Liver (tissue), 9 donors: ENCODE data around the gene IFT122. TPM values are rescaled to one million over a fixed set of nuclear protein-coding genes. Genes with fewer than 3 reads are reported as not detected.
A peak's percentile ranks its signal among the peaks of the same experiment; 100 is the strongest.
"Not testable (repeated sequence)": the region's sequence is repeated elsewhere in the genome, so short reads cannot be mapped to it uniquely, and the experiment has no call there.

ENCODE experiments used
- DNase-seq: peaks from one replicate; pipeline ENCODE4 v3.0.0-alpha.2; 2017; ENCODE audit warnings: low spot score
- H3K27ac ChIP-seq, 2 donors: one replicate each; pipeline ENCODE4 v1.7.0; 2013; ENCODE audit warnings: inconsistent platforms in 2 of 2, low read length in 2 of 2, control low read depth in 1 of 2, low read depth in 1 of 2, mild to moderate bottlenecking in 1 of 2
- H3K27me3 ChIP-seq, 4 donors: one replicate each; pipeline versions ENCODE4 v1.6.1 to v1.7.0; 2013; ENCODE audit warnings: low read length in 3 of 4, inconsistent platforms in 1 of 4, mild to moderate bottlenecking in 1 of 4, moderate library complexity in 1 of 4; ENCODE audit not compliant: control insufficient read depth in 4 of 4, insufficient read depth in 4 of 4
- H3K36me3 ChIP-seq, 4 donors: one replicate each; pipeline versions ENCODE4 v1.6.1 to v1.7.0; 2013; ENCODE audit warnings: low read length in 3 of 4, mild to moderate bottlenecking in 3 of 4, low read depth in 1 of 4, moderate library complexity in 1 of 4; ENCODE audit not compliant: control insufficient read depth in 4 of 4, insufficient read depth in 3 of 4
- H3K4me1 ChIP-seq, 4 donors: one replicate each; pipeline versions ENCODE4 v1.6.1 to v1.7.0; 2013; ENCODE audit warnings: low read length in 3 of 4, mild to moderate bottlenecking in 3 of 4, moderate library complexity in 1 of 4; ENCODE audit not compliant: control insufficient read depth in 4 of 4, insufficient read depth in 4 of 4
- H3K4me3 ChIP-seq, 3 donors: one replicate each; pipeline versions ENCODE4 v1.6.1 to v1.7.0; 2013; ENCODE audit warnings: low read length in 3 of 3, control low read depth in 1 of 3, low read depth in 1 of 3, mild to moderate bottlenecking in 1 of 3
- H3K9ac ChIP-seq, 2 donors: one replicate each; pipeline ENCODE4 v1.7.0; 2013; ENCODE audit warnings: low read length in 2 of 2, mild to moderate bottlenecking in 2 of 2, moderate library complexity in 2 of 2, control low read depth in 1 of 2, low read depth in 1 of 2
- H3K9me3 ChIP-seq, 4 donors: one replicate each; pipeline versions ENCODE4 v1.6.1 to v1.7.0; 2013; ENCODE audit warnings: low read length in 3 of 4; ENCODE audit not compliant: control insufficient read depth in 4 of 4
- EGR1 ChIP-seq, 2 donors: IDR thresholded peaks; 2 replicates each; pipeline ENCODE4 v1.6.1; 2016 to 2018; ENCODE audit warnings: antibody characterized with exemption in 2 of 2, low read depth in 2 of 2
- FOXA1 ChIP-seq: IDR thresholded peaks from 2 replicates; pipeline ENCODE4 v1.6.1; 2016; ENCODE audit warnings: antibody characterized with exemption
- FOXA2 ChIP-seq: IDR thresholded peaks from 2 replicates; pipeline ENCODE4 v1.6.1; 2016; ENCODE audit warnings: antibody characterized with exemption
- GABPA ChIP-seq, 2 donors: IDR thresholded peaks in 1 of 2; conservative IDR thresholded peaks in 1 of 2; 2 replicates each; pipeline ENCODE4 v1.6.1; 2016; ENCODE audit warnings: antibody characterized with exemption in 2 of 2, mild to moderate bottlenecking in 1 of 2, moderate library complexity in 1 of 2
- HNF4A ChIP-seq, 2 donors: conservative IDR thresholded peaks; 2 replicates each; pipeline ENCODE4 v1.6.1; 2016; ENCODE audit warnings: antibody characterized with exemption in 2 of 2, mild to moderate bottlenecking in 2 of 2
- HNF4G ChIP-seq: IDR thresholded peaks from 2 replicates; pipeline ENCODE4 v1.6.1; 2016; ENCODE audit warnings: antibody characterized with exemption
- JUND ChIP-seq, 2 donors: IDR thresholded peaks; 2 replicates each; pipeline ENCODE4 v1.6.1; 2016; ENCODE audit warnings: antibody characterized with exemption in 2 of 2
- NR2F2 ChIP-seq: IDR thresholded peaks from 2 replicates; pipeline ENCODE4 v1.6.1; 2016; ENCODE audit warnings: antibody characterized with exemption
- RAD21 ChIP-seq, 2 donors: IDR thresholded peaks; 2 replicates each; pipeline ENCODE4 v1.6.1; 2016; ENCODE audit warnings: antibody characterized with exemption in 2 of 2, mild to moderate bottlenecking in 2 of 2
- RXRA ChIP-seq, 2 donors: IDR thresholded peaks; 2 replicates each; pipeline ENCODE4 v1.6.1; 2017 to 2018; ENCODE audit warnings: antibody characterized with exemption in 2 of 2, mild to moderate bottlenecking in 1 of 2
- SP1 ChIP-seq: IDR thresholded peaks from 2 replicates; pipeline ENCODE4 v1.6.1; 2018; ENCODE audit warnings: antibody characterized with exemption, mild to moderate bottlenecking
- TAF1 ChIP-seq: conservative IDR thresholded peaks from 2 replicates; pipeline ENCODE4 v1.6.1; 2016; ENCODE audit warnings: antibody characterized with exemption, mild to moderate bottlenecking
- YY1 ChIP-seq: IDR thresholded peaks from 2 replicates; pipeline ENCODE4 v1.6.1; 2016; ENCODE audit warnings: antibody characterized with exemption, mild to moderate bottlenecking
- WGBS: extraction: QIAGEN DNeasy Blood & Tissue Kit; methylation state at CpG from one replicate; pipeline ENCODE4 v1.1.7; 2013; 5-methylcytosine and 5-hydroxymethylcytosine counted together
- polyA plus RNA-seq, 2 donors: library from polyadenylated mRNA; stranded (reverse) in 1 of 2; unstranded in 1 of 2; fragments of 200-250 nt in 1 of 2; fragments of >200 nt in 1 of 2; fragmentation: Nextera tagmentation in 1 of 2; extraction: Ambion mirVana in 1 of 2; gene quantifications; one replicate each; pipeline versions ENCODE4 v1.2.1 to v1.2.3, GENCODE V29; 2013 to 2015
- total RNA-seq, 2 donors: library from RNA; depleted of rRNA; stranded (reverse); fragments of >200 nt; gene quantifications; one replicate each; pipeline ENCODE4 v1.2.3, GENCODE V29; 2014
- TF ChIP-seq, protein P1 (sequence below): IDR thresholded peaks from 2 replicates; pipeline ENCODE4 v1.6.1; 2016; ENCODE audit warnings: antibody characterized with exemption
- TF ChIP-seq, protein P2 (sequence below): IDR thresholded peaks from 2 replicates; pipeline ENCODE4 v1.6.1; 2016; ENCODE audit warnings: antibody characterized with exemption
- TF ChIP-seq, protein P3 (sequence below): IDR thresholded peaks from 2 replicates; pipeline ENCODE4 v1.6.1; 2016; ENCODE audit warnings: antibody characterized with exemption
- TF ChIP-seq, protein P4 (sequence below): IDR thresholded peaks from 2 replicates; pipeline ENCODE4 v1.6.1; 2016; ENCODE audit warnings: antibody characterized with exemption, mild to moderate bottlenecking
- TF ChIP-seq, protein P5 (sequence below): fragments of 150-350 bp; IDR thresholded peaks from 2 replicates; pipeline ENCODE4 v1.5.1; 2017; ENCODE audit warnings: improper control_type of control experiment, low read depth, low read length; ENCODE audit not compliant: missing input control
- donor health status: healthy.
- donor health status: healthy.
- donor health status: healthy.
- donor health status: healthy.
- donor health status: healthy.

Gene IFT122, protein sequence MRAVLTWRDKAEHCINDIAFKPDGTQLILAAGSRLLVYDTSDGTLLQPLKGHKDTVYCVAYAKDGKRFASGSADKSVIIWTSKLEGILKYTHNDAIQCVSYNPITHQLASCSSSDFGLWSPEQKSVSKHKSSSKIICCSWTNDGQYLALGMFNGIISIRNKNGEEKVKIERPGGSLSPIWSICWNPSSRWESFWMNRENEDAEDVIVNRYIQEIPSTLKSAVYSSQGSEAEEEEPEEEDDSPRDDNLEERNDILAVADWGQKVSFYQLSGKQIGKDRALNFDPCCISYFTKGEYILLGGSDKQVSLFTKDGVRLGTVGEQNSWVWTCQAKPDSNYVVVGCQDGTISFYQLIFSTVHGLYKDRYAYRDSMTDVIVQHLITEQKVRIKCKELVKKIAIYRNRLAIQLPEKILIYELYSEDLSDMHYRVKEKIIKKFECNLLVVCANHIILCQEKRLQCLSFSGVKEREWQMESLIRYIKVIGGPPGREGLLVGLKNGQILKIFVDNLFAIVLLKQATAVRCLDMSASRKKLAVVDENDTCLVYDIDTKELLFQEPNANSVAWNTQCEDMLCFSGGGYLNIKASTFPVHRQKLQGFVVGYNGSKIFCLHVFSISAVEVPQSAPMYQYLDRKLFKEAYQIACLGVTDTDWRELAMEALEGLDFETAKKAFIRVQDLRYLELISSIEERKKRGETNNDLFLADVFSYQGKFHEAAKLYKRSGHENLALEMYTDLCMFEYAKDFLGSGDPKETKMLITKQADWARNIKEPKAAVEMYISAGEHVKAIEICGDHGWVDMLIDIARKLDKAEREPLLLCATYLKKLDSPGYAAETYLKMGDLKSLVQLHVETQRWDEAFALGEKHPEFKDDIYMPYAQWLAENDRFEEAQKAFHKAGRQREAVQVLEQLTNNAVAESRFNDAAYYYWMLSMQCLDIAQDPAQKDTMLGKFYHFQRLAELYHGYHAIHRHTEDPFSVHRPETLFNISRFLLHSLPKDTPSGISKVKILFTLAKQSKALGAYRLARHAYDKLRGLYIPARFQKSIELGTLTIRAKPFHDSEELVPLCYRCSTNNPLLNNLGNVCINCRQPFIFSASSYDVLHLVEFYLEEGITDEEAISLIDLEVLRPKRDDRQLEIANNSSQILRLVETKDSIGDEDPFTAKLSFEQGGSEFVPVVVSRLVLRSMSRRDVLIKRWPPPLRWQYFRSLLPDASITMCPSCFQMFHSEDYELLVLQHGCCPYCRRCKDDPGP
- total RNA-seq (10 to 100 TPM; 14.9 to 25.8 TPM), polyA plus RNA-seq (1 to 10 TPM; 3.3 to 6.3 TPM)

DNA sequence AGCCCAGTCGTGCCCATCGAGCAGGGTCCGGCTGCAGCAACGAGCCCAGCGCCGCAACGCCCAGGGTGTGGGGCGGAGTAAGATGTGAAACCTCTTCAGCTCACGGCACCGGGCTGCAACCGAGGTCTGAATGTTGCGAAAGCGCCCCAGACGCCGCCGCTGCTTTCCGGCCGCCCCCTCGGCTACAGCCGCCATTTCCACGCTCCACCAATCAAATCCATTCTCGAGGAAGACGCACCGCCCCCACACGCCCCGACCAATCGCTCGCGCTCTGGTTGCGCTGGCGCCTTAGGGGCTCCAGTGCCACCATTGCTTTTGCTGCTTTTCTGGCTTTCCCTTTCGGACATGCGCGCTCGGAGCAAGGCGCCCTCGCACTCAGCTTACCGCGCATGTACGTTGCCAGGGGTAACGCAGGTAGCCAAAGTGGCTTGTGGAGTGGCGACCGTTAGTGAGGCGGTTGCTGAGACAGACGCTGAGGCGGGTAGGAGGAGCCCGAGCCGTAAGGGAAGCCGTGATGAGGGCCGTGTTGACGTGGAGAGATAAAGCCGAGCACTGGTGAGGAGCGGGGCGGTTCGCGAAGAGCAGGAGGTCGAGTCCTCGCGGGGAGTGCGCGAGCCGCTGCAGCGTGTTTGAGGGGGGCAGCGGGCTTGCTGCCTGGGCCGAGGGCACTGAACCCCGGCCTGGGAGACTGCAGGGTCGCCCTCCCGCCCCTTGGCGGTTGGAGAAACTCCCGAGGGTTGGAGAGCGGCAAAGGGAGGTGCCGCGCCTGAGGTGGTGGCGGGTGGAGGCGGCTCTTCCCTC lies at the start of gene IFT122, which contains the start of gene MBD4:
IFT122 (plus strand) TSS at position 408 of the 801 bp plus-strand sequence; CDS start at position 515, 107 bp downstream.
MBD4 (minus strand) TSS at position 132 of the 801 bp plus-strand sequence; CDS start at position 17, 115 bp downstream.
- WGBS: under 1% methylated on average over 75 of the region's 75 CpGs
- peak; percentile 96 for DNase-seq
- H3K27me3 ChIP-seq: no peaks in the 10 kb centered on the region
- peak within 1 kb of the TSS; percentile 78 to 89 (median 84) for H3K4me3 ChIP-seq
- peak within 1 kb of the TSS; percentile 86 to 87 for H3K27ac ChIP-seq
- H3K9ac ChIP-seq: peak within 1 kb of the TSS; percentile 77 to 87
- H3K9me3 ChIP-seq: no peaks in the 10 kb centered on the region
- peaks cover 0 to 16% (median 7%) of the 10 kb centered on the region in 4 donors for H3K36me3 ChIP-seq
- H3K4me1 ChIP-seq: peaks cover 0 to 64% (median 36%) of the 10 kb centered on the region in 4 donors
- TF ChIP-seq YY1 (peak; percentile 99), JUND (IDR thresholded peaks at IDR 0.05) (no peak), HNF4G (no peak), FOXA1 (no peak), RAD21 (IDR thresholded peaks at IDR 0.05) (peak; percentile 3 to 19), SP1 (peak; percentile 95), HNF4A (conservative IDR thresholded peaks at IDR 0.05) (peak; percentile 5 to 45), NR2F2 (peak; percentile 19), RXRA (IDR thresholded peaks at IDR 0.05) (peak in 1 of 2 donors; percentile 58), FOXA2 (no peak), EGR1 (IDR thresholded peaks at IDR 0.05; ENCODE audit: low read depth in 2 of 2) (peak; percentile 98 to 99), TAF1 (peak; percentile 84), GABPA (IDR thresholded peaks at IDR 0.05 in 1 of 2, conservative IDR thresholded peaks at IDR 0.05 in 1 of 2) (peak in 1 of 2 donors; percentile 66)
- TF ChIP-seq, protein P1, sequence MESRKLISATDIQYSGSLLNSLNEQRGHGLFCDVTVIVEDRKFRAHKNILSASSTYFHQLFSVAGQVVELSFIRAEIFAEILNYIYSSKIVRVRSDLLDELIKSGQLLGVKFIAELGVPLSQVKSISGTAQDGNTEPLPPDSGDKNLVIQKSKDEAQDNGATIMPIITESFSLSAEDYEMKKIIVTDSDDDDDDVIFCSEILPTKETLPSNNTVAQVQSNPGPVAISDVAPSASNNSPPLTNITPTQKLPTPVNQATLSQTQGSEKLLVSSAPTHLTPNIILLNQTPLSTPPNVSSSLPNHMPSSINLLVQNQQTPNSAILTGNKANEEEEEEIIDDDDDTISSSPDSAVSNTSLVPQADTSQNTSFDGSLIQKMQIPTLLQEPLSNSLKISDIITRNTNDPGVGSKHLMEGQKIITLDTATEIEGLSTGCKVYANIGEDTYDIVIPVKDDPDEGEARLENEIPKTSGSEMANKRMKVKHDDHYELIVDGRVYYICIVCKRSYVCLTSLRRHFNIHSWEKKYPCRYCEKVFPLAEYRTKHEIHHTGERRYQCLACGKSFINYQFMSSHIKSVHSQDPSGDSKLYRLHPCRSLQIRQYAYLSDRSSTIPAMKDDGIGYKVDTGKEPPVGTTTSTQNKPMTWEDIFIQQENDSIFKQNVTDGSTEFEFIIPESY: no peak
- TF ChIP-seq, protein P2, sequence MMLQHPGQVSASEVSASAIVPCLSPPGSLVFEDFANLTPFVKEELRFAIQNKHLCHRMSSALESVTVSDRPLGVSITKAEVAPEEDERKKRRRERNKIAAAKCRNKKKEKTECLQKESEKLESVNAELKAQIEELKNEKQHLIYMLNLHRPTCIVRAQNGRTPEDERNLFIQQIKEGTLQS: no peak
- TF ChIP-seq, protein P3, sequence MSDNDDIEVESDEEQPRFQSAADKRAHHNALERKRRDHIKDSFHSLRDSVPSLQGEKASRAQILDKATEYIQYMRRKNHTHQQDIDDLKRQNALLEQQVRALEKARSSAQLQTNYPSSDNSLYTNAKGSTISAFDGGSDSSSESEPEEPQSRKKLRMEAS: peak; percentile 61
- TF ChIP-seq, protein P4, sequence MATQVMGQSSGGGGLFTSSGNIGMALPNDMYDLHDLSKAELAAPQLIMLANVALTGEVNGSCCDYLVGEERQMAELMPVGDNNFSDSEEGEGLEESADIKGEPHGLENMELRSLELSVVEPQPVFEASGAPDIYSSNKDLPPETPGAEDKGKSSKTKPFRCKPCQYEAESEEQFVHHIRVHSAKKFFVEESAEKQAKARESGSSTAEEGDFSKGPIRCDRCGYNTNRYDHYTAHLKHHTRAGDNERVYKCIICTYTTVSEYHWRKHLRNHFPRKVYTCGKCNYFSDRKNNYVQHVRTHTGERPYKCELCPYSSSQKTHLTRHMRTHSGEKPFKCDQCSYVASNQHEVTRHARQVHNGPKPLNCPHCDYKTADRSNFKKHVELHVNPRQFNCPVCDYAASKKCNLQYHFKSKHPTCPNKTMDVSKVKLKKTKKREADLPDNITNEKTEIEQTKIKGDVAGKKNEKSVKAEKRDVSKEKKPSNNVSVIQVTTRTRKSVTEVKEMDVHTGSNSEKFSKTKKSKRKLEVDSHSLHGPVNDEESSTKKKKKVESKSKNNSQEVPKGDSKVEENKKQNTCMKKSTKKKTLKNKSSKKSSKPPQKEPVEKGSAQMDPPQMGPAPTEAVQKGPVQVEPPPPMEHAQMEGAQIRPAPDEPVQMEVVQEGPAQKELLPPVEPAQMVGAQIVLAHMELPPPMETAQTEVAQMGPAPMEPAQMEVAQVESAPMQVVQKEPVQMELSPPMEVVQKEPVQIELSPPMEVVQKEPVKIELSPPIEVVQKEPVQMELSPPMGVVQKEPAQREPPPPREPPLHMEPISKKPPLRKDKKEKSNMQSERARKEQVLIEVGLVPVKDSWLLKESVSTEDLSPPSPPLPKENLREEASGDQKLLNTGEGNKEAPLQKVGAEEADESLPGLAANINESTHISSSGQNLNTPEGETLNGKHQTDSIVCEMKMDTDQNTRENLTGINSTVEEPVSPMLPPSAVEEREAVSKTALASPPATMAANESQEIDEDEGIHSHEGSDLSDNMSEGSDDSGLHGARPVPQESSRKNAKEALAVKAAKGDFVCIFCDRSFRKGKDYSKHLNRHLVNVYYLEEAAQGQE: peak; percentile 67
- TF ChIP-seq, protein P5, sequence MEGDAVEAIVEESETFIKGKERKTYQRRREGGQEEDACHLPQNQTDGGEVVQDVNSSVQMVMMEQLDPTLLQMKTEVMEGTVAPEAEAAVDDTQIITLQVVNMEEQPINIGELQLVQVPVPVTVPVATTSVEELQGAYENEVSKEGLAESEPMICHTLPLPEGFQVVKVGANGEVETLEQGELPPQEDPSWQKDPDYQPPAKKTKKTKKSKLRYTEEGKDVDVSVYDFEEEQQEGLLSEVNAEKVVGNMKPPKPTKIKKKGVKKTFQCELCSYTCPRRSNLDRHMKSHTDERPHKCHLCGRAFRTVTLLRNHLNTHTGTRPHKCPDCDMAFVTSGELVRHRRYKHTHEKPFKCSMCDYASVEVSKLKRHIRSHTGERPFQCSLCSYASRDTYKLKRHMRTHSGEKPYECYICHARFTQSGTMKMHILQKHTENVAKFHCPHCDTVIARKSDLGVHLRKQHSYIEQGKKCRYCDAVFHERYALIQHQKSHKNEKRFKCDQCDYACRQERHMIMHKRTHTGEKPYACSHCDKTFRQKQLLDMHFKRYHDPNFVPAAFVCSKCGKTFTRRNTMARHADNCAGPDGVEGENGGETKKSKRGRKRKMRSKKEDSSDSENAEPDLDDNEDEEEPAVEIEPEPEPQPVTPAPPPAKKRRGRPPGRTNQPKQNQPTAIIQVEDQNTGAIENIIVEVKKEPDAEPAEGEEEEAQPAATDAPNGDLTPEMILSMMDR: no peak

DNA sequence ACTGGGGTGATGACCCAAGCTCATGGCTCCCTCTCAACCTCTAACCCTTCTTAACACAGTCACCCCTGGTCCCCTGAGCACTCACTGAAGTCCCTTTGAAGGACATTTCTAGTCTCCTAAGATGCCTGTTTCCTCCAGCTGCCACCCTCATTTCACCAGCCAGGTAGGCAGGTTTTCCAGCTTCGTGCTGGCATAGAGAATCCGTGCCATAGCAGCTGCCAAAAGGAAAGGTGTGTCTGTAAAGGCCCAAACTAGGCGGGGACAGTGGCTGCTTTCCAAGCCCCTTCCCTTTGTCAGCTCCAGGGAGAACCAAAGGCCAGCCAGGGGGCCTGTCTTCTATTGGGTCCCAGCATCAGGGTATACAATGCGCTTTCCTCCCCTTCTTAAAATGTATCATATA lies 48.4 kb upstream of the IFT122 start:
- peaks cover 3 to 32% (median 17%) of the 10 kb centered on the region in 4 donors for H3K36me3 ChIP-seq
- not testable (repeated sequence) for H3K9ac ChIP-seq, H3K27ac ChIP-seq, H3K27me3 ChIP-seq, H3K4me1 ChIP-seq, H3K4me3 ChIP-seq, H3K9me3 ChIP-seq, DNase-seq
- 90% methylated on average over 4 of the region's 4 CpGs for WGBS
